ENCODE results near the gene SMKR1.

- TF ChIP-seq CTCF (IDR thresholded peaks at IDR 0.05; ENCODE audit: insufficient read depth, low read depth, low read length) = no peak
- TF ChIP-seq EZH2 (IDR thresholded peaks at IDR 0.05; ENCODE audit: insufficient read depth, low read length) = no peak
Observed at GRCh38 chr7:129557686-129558481, 55.6 kb downstream of the SMKR1 start.
